CD4-positive, alpha-beta T cell (primary cell): ENCODE measurements around the gene SIL1. TPM values are rescaled to one million over a fixed set of nuclear protein-coding genes. Genes with fewer than 3 reads are reported as not detected.
A peak's percentile ranks its signal among the peaks of the same experiment; 100 is the strongest.
"Not testable (repeated sequence)": the region's sequence is repeated elsewhere in the genome, so short reads cannot be mapped to it uniquely, and the experiment has no call there.

ENCODE experiments used
- ATAC-seq: fragments of 200-7000 bp; cut with Tn5 transposase; one replicate; pipeline ENCODE4 v1.10.0; 2022; ENCODE audit warnings: mild to moderate bottlenecking; ENCODE audit not compliant: poor library complexity
- CTCF ChIA-PET: fragments of 350-600 bp; sonication (Branson Sonifier 250); formaldehyde crosslinking; loops from one replicate; lab custom pipeline; 2021; ENCODE audit warnings: antibody characterized with exemption, inconsistent platforms; lab: Charles Lee
- POLR2A ChIA-PET: fragments of 350-600 bp; sonication (Branson Sonifier 250); formaldehyde crosslinking; loops from one replicate; lab custom pipeline; 2021; ENCODE audit warnings: antibody characterized with exemption, inconsistent platforms; lab: Charles Lee
- DNase-seq, 14 experiments: peaks; one replicate each; pipeline ENCODE4 v3.0.0-alpha.2; 2013 to 2020; ENCODE audit warnings: mixed read lengths in 2 of 14
- H3K27ac ChIP-seq, 2 donors: one replicate each; pipeline versions ENCODE4 v1.5.1 to v1.7.0; 2013; ENCODE audit warnings: low read length in 2 of 2, low read depth in 1 of 2, mild to moderate bottlenecking in 1 of 2
- H3K27me3 ChIP-seq, 2 experiments: 1 replicate in 1 of 2; 2 replicates in 1 of 2; pipeline versions ENCODE4 v1.6.1 to v1.7.0; 2013; ENCODE audit warnings: low read length in 2 of 2, control low read depth in 1 of 2, mild to moderate bottlenecking in 1 of 2, moderate library complexity in 1 of 2; ENCODE audit not compliant: insufficient read depth in 2 of 2, control insufficient read depth in 1 of 2
- H3K36me3 ChIP-seq: one replicate; pipeline ENCODE4 v1.6.1; 2013; ENCODE audit warnings: low read length, control low read depth; ENCODE audit not compliant: insufficient read depth
- H3K4me1 ChIP-seq: one replicate; pipeline ENCODE4 v1.6.1; 2013; ENCODE audit warnings: low read length, control low read depth; ENCODE audit not compliant: insufficient read depth
- H3K4me3 ChIP-seq: one replicate; pipeline ENCODE4 v1.5.1; 2013; ENCODE audit warnings: mild to moderate bottlenecking, low read length, moderate library complexity
- H3K9me3 ChIP-seq, 2 experiments: 1 replicate in 1 of 2; 2 replicates in 1 of 2; pipeline versions ENCODE4 v1.6.1 to v1.7.0; 2013; ENCODE audit warnings: low read length in 2 of 2, mild to moderate bottlenecking in 2 of 2, control low read depth in 1 of 2, moderate library complexity in 1 of 2; ENCODE audit not compliant: control insufficient read depth in 1 of 2, insufficient read depth in 1 of 2
- H3K27ac Mint-ChIP-seq: one replicate; pipeline ENCODE4 v1.8.0; 2020; ENCODE audit warnings: mixed read lengths
- H3K27me3 Mint-ChIP-seq: one replicate; pipeline ENCODE4 v1.8.0; 2021; ENCODE audit warnings: mixed read lengths
- H3K36me3 Mint-ChIP-seq: one replicate; pipeline ENCODE4 v1.8.0; 2021; ENCODE audit warnings: low read depth, mixed read lengths
- H3K4me1 Mint-ChIP-seq: one replicate; pipeline ENCODE4 v1.8.0; 2021; ENCODE audit warnings: low read depth, mixed read lengths
- H3K4me3 Mint-ChIP-seq: one replicate; pipeline ENCODE4 v1.8.0; 2020; ENCODE audit warnings: mild to moderate bottlenecking, mixed read lengths
- H3K9me3 Mint-ChIP-seq: one replicate; pipeline ENCODE4 v1.8.0; 2020; ENCODE audit warnings: mixed read lengths
- CTCF ChIP-seq: fragments of 200-600 bp; IDR thresholded peaks from one replicate; pipeline ENCODE4 v1.8.0; 2022; ENCODE audit warnings: antibody characterized with exemption, mild to moderate bottlenecking
- intact Hi-C, 2 experiments: fragments of 100-400 bp; cut with DNase I in 1 of 2; cut with micrococcal nuclease in 1 of 2; formaldehyde crosslinking; loops; one replicate each; pipeline versions ENCODE4 v1.15.1 to v1.9.0; 2023 to 2025; cut with DNase I, micrococcal nuclease
- total RNA-seq, 174 experiments: library from RNA in 2 of 174; stranded (reverse) in 2 of 174; gene quantifications; one replicate each; pipeline ENCODE4 v1.2.3 and lab custom pipeline; 2021 to 2026

Gene SIL1
- total RNA-seq, 2 experiments from 2014 or later: 5.6 to 9.2 TPM

- no peaks in the 10 kb centered on the region for H3K4me1 ChIP-seq
- H3K27ac ChIP-seq: no peak overlapping the region
- no peak for TF ChIP-seq CTCF
- Mint-ChIP-seq H3K4me1 (peaks cover 6% of the 10 kb centered on the region), H3K9me3 (peaks cover 5% of the 10 kb centered on the region), H3K27ac (no peak overlapping the region), H3K4me3 (no peak overlapping the region), H3K36me3 (peaks cover 5% of the 10 kb centered on the region), H3K27me3 (no peaks in the 10 kb centered on the region)
- H3K4me3 ChIP-seq: no peak overlapping the region
- ChIA-PET POLR2A (no interaction called here), CTCF (no interaction called here)
- no peaks in the 10 kb centered on the region for H3K36me3 ChIP-seq
- ATAC-seq (no peak), DNase-seq (no peak)
- intact Hi-C loops: no loop called here
- H3K9me3 ChIP-seq: peaks cover 1 to 5% of the 10 kb centered on the region in 2 experiments
- no peaks in the 10 kb centered on the region for H3K27me3 ChIP-seq
Measured at GRCh38 chr5:139167063-139167462, 31.1 kb downstream of the SIL1 start.

GRCh38 chr5:139164897-139165296 is 33.3 kb downstream of the SIL1 start:
- H3K9me3 Mint-ChIP-seq, H3K36me3 ChIP-seq, H3K36me3 Mint-ChIP-seq, DNase-seq, H3K4me3 Mint-ChIP-seq, H3K9me3 ChIP-seq, H3K4me3 ChIP-seq, H3K27me3 ChIP-seq, H3K4me1 ChIP-seq, H3K4me1 Mint-ChIP-seq, intact Hi-C loops, H3K27me3 Mint-ChIP-seq, CTCF ChIA-PET, ATAC-seq, H3K27ac ChIP-seq, H3K27ac Mint-ChIP-seq: not testable (repeated sequence)
- POLR2A ChIA-PET: interaction anchor here (0.7 kb wide), 1 partner anchor 88 kb away, joined by 3 read pairs; no protein-coding TSS in a partner anchor

GRCh38 chr5:139164020-139164419 is 34.1 kb downstream of the SIL1 start:
- Histone ChIP-seq H3K27ac (no peak overlapping the region), H3K36me3 (no peaks in the 10 kb centered on the region), H3K27me3 (no peaks in the 10 kb centered on the region), H3K4me3 (no peak overlapping the region), H3K9me3 (no peaks in the 10 kb centered on the region), H3K4me1 (no peaks in the 10 kb centered on the region)
- ChIA-PET CTCF (no interaction called here), POLR2A (interaction anchor here (0.7 kb wide), 1 partner anchor 87 kb away, joined by 3 read pairs; no protein-coding TSS in a partner anchor)
- intact Hi-C loops: no loop called here
- ATAC-seq: no peak
- no peak for TF ChIP-seq CTCF
- Mint-ChIP-seq H3K27ac (no peak overlapping the region), H3K9me3 (no peaks in the 10 kb centered on the region), H3K4me3 (no peak overlapping the region), H3K4me1 (peaks cover 6% of the 10 kb centered on the region), H3K36me3 (no peaks in the 10 kb centered on the region), H3K27me3 (no peaks in the 10 kb centered on the region)
- DNase-seq: peak in 2 of 14 experiments; percentile 17 to 28

- CTCF ChIA-PET: interaction anchor here (1.6 kb wide), 1 partner anchor 15 kb away, joined by 3 read pairs; no protein-coding TSS in a partner anchor
- H3K36me3 ChIP-seq: no peaks in the 10 kb centered on the region
- Mint-ChIP-seq H3K27me3 (no peaks in the 10 kb centered on the region), H3K36me3 (no peaks in the 10 kb centered on the region), H3K9me3 (no peaks in the 10 kb centered on the region), H3K4me1 (no peaks in the 10 kb centered on the region), H3K27ac (no peak overlapping the region), H3K4me3 (no peak overlapping the region)
- H3K4me3 ChIP-seq: no peak overlapping the region
- no peaks in the 10 kb centered on the region for H3K4me1 ChIP-seq
- no peak overlapping the region for H3K27ac ChIP-seq
- no peak for TF ChIP-seq CTCF
- ATAC-seq (no peak), DNase-seq (no peak)
- H3K27me3 ChIP-seq: no peaks in the 10 kb centered on the region
- intact Hi-C loops: no loop called here
- H3K9me3 ChIP-seq: no peaks in the 10 kb centered on the region
- POLR2A ChIA-PET: no interaction called here
Measured at GRCh38 chr5:139162448-139162847, 35.7 kb downstream of the SIL1 start.
